ENCODE data around the gene CTIF.

Gene CTIF

GRCh38 chr18:48893608-48894600 lies 355.1 kb downstream of the CTIF start:
- Histone ChIP-seq H3K36me3 (ENCODE audit: control insufficient read depth in 2 of 2, insufficient read depth in 2 of 2, low read length in 2 of 2) (no peaks in the 10 kb centered on the region), H3K9ac (ENCODE audit: low read length in 2 of 2) (no peak overlapping the region), H3K4me1 (ENCODE audit: control insufficient read depth, insufficient read depth, low read length) (peaks cover 9% of the 10 kb centered on the region), H3K9me3 (ENCODE audit: control insufficient read depth in 2 of 2, low read length in 2 of 2) (no peaks in the 10 kb centered on the region), H3K27me3 (ENCODE audit: control insufficient read depth in 1 of 2, insufficient read depth in 2 of 2, low read length in 2 of 2) (no peaks in the 10 kb centered on the region), H3K4me3 (ENCODE audit: low read length in 2 of 2) (no peak overlapping the region), H3K27ac (ENCODE audit: low read length) (no peak overlapping the region)

- H3K27ac ChIP-seq (ENCODE audit: low read length): no peak overlapping the region
- H3K9ac ChIP-seq (ENCODE audit: low read length in 2 of 2): no peak overlapping the region
- no peaks in the 10 kb centered on the region for H3K9me3 ChIP-seq (ENCODE audit: control insufficient read depth in 2 of 2, low read length in 2 of 2)
- no peak overlapping the region for H3K4me3 ChIP-seq (ENCODE audit: low read length in 2 of 2)
- H3K27me3 ChIP-seq (ENCODE audit: control insufficient read depth in 1 of 2, insufficient read depth in 2 of 2, low read length in 2 of 2): no peaks in the 10 kb centered on the region
- H3K4me1 ChIP-seq (ENCODE audit: control insufficient read depth, insufficient read depth, low read length): peaks cover 3% of the 10 kb centered on the region
- no peaks in the 10 kb centered on the region for H3K36me3 ChIP-seq (ENCODE audit: control insufficient read depth in 2 of 2, insufficient read depth in 2 of 2, low read length in 2 of 2)
Measured at GRCh38 chr18:48894799-48895346, 356.0 kb downstream of the CTIF start.

GRCh38 chr18:48896326-48896874 lies 357.6 kb downstream of the CTIF start:
- no peak overlapping the region for H3K4me3 ChIP-seq (ENCODE audit: low read length in 2 of 2)
- no peak overlapping the region for H3K27ac ChIP-seq (ENCODE audit: low read length)
- no peak overlapping the region for H3K9ac ChIP-seq (ENCODE audit: low read length in 2 of 2)
- H3K9me3 ChIP-seq (ENCODE audit: control insufficient read depth in 2 of 2, low read length in 2 of 2): no peaks in the 10 kb centered on the region
- no peaks in the 10 kb centered on the region for H3K27me3 ChIP-seq (ENCODE audit: control insufficient read depth in 1 of 2, insufficient read depth in 2 of 2, low read length in 2 of 2)
- H3K4me1 ChIP-seq (ENCODE audit: control insufficient read depth, insufficient read depth, low read length): peaks cover 4% of the 10 kb centered on the region
- no peaks in the 10 kb centered on the region for H3K36me3 ChIP-seq (ENCODE audit: control insufficient read depth in 2 of 2, insufficient read depth in 2 of 2, low read length in 2 of 2)

GRCh38 chr18:48896875-48897511 lies 358.2 kb downstream of the CTIF start:
- peaks cover 10% of the 10 kb centered on the region for H3K4me1 ChIP-seq (ENCODE audit: control insufficient read depth, insufficient read depth, low read length)
- no peaks in the 10 kb centered on the region for H3K27me3 ChIP-seq (ENCODE audit: control insufficient read depth in 1 of 2, insufficient read depth in 2 of 2, low read length in 2 of 2)
- no peak overlapping the region for H3K27ac ChIP-seq (ENCODE audit: low read length)
- H3K36me3 ChIP-seq (ENCODE audit: control insufficient read depth in 2 of 2, insufficient read depth in 2 of 2, low read length in 2 of 2): no peaks in the 10 kb centered on the region
- H3K9ac ChIP-seq (ENCODE audit: low read length in 2 of 2): no peak overlapping the region
- H3K9me3 ChIP-seq (ENCODE audit: control insufficient read depth in 2 of 2, low read length in 2 of 2): no peaks in the 10 kb centered on the region
- no peak overlapping the region for H3K4me3 ChIP-seq (ENCODE audit: low read length in 2 of 2)

- no peak overlapping the region for H3K9ac ChIP-seq (ENCODE audit: low read length in 2 of 2)
- H3K27me3 ChIP-seq (ENCODE audit: control insufficient read depth in 1 of 2, insufficient read depth in 2 of 2, low read length in 2 of 2): no peaks in the 10 kb centered on the region
- H3K4me1 ChIP-seq (ENCODE audit: control insufficient read depth, insufficient read depth, low read length): peaks cover 15% of the 10 kb centered on the region
- H3K27ac ChIP-seq (ENCODE audit: low read length): no peak overlapping the region
- no peak overlapping the region for H3K4me3 ChIP-seq (ENCODE audit: low read length in 2 of 2)
- no peaks in the 10 kb centered on the region for H3K36me3 ChIP-seq (ENCODE audit: control insufficient read depth in 2 of 2, insufficient read depth in 2 of 2, low read length in 2 of 2)
- H3K9me3 ChIP-seq (ENCODE audit: control insufficient read depth in 2 of 2, low read length in 2 of 2): no peaks in the 10 kb centered on the region
Measured at GRCh38 chr18:48897531-48897930, 358.7 kb downstream of the CTIF start.

GRCh38 chr18:48898521-48898920 lies 359.7 kb downstream of the CTIF start:
- Histone ChIP-seq H3K4me1 (ENCODE audit: control insufficient read depth, insufficient read depth, low read length) (peaks cover 21% of the 10 kb centered on the region), H3K27ac (ENCODE audit: low read length) (no peak overlapping the region), H3K4me3 (ENCODE audit: low read length in 2 of 2) (no peak overlapping the region), H3K9ac (ENCODE audit: low read length in 2 of 2) (no peak overlapping the region), H3K27me3 (ENCODE audit: control insufficient read depth in 1 of 2, insufficient read depth in 2 of 2, low read length in 2 of 2) (no peaks in the 10 kb centered on the region), H3K36me3 (ENCODE audit: control insufficient read depth in 2 of 2, insufficient read depth in 2 of 2, low read length in 2 of 2) (no peaks in the 10 kb centered on the region), H3K9me3 (ENCODE audit: control insufficient read depth in 2 of 2, low read length in 2 of 2) (no peaks in the 10 kb centered on the region)

GRCh38 chr18:48899558-48900174 lies 360.8 kb downstream of the CTIF start:
- Histone ChIP-seq H3K4me3 (ENCODE audit: low read length in 2 of 2) (no peak overlapping the region), H3K4me1 (ENCODE audit: control insufficient read depth, insufficient read depth, low read length) (peaks cover 24% of the 10 kb centered on the region), H3K9me3 (ENCODE audit: control insufficient read depth in 2 of 2, low read length in 2 of 2) (peaks cover 1 to 4% of the 10 kb centered on the region in 2 donors), H3K27ac (ENCODE audit: low read length) (no peak overlapping the region), H3K9ac (ENCODE audit: low read length in 2 of 2) (no peak overlapping the region), H3K36me3 (ENCODE audit: control insufficient read depth in 2 of 2, insufficient read depth in 2 of 2, low read length in 2 of 2) (no peaks in the 10 kb centered on the region), H3K27me3 (ENCODE audit: control insufficient read depth in 1 of 2, insufficient read depth in 2 of 2, low read length in 2 of 2) (no peaks in the 10 kb centered on the region)

GRCh38 chr18:48900469-48900868 lies 361.6 kb downstream of the CTIF start:
- peaks cover 24% of the 10 kb centered on the region for H3K4me1 ChIP-seq (ENCODE audit: control insufficient read depth, insufficient read depth, low read length)
- H3K9me3 ChIP-seq (ENCODE audit: control insufficient read depth in 2 of 2, low read length in 2 of 2): peaks cover 5 to 10% of the 10 kb centered on the region in 2 donors
- no peak overlapping the region for H3K4me3 ChIP-seq (ENCODE audit: low read length in 2 of 2)
- no peaks in the 10 kb centered on the region for H3K36me3 ChIP-seq (ENCODE audit: control insufficient read depth in 2 of 2, insufficient read depth in 2 of 2, low read length in 2 of 2)
- H3K27ac ChIP-seq (ENCODE audit: low read length): no peak overlapping the region
- no peak overlapping the region for H3K9ac ChIP-seq (ENCODE audit: low read length in 2 of 2)
- H3K27me3 ChIP-seq (ENCODE audit: control insufficient read depth in 1 of 2, insufficient read depth in 2 of 2, low read length in 2 of 2): no peaks in the 10 kb centered on the region

- no peaks in the 10 kb centered on the region for H3K27me3 ChIP-seq (ENCODE audit: control insufficient read depth in 1 of 2, insufficient read depth in 2 of 2, low read length in 2 of 2)
- peak overlapping the region; percentile 74 for H3K27ac ChIP-seq (ENCODE audit: low read length)
- peak overlapping the region; percentile 43 to 55 for H3K9ac ChIP-seq (ENCODE audit: low read length in 2 of 2)
- peaks cover 24% of the 10 kb centered on the region for H3K4me1 ChIP-seq (ENCODE audit: control insufficient read depth, insufficient read depth, low read length)
- peaks cover 5 to 10% of the 10 kb centered on the region in 2 donors for H3K9me3 ChIP-seq (ENCODE audit: control insufficient read depth in 2 of 2, low read length in 2 of 2)
- no peaks in the 10 kb centered on the region for H3K36me3 ChIP-seq (ENCODE audit: control insufficient read depth in 2 of 2, insufficient read depth in 2 of 2, low read length in 2 of 2)
- H3K4me3 ChIP-seq (ENCODE audit: low read length in 2 of 2): peak overlapping the region; percentile 23 to 47
Measured at GRCh38 chr18:48901145-48902022, 362.6 kb downstream of the CTIF start.

Data from stomach smooth muscle (tissue), 2 donors.